H1 (cell line): ENCODE measurements around the gene ZC3H18. TPM values are rescaled to one million over a fixed set of nuclear protein-coding genes. Genes with fewer than 3 reads are reported as not detected.

Source experiments
- EZH2 ChIP-seq: fragments of 200-600 bp; sonication (generic); IDR thresholded peaks from 2 replicates; pipeline ENCODE4 v1.7.1; 2012; ENCODE audit warnings: low read depth, mild to moderate bottlenecking, moderate library complexity, low read length, inconsistent platforms; ENCODE audit not compliant: severe bottlenecking
- RBBP5 ChIP-seq: IDR thresholded peaks from 2 replicates; pipeline ENCODE4 v1.7.1; 2012; ENCODE audit warnings: low read depth, mild to moderate bottlenecking, inconsistent platforms, low read length, moderate library complexity, borderline replicate concordance
- SIRT6 ChIP-seq: IDR thresholded peaks from one replicate; pipeline ENCODE4 v1.7.1; 2012; ENCODE audit warnings: low read length, inconsistent platforms
- TAF7 ChIP-seq: optimal IDR thresholded peaks from 2 replicates; pipeline ENCODE3; 2011; ENCODE audit warnings: low read depth, mild to moderate bottlenecking, inconsistent platforms, low read length, moderate library complexity, borderline replicate concordance
- TBP ChIP-seq: IDR thresholded peaks from 2 replicates; pipeline ENCODE4 v1.6.1; 2011; ENCODE audit warnings: low read depth, low read length, improper control_type of control experiment
- polyA plus RNA-seq, 7 experiments: library from polyadenylated mRNA; depleted of rRNA in 3 of 7; stranded (reverse) in 5 of 7; unstranded in 2 of 7; fragments of >200 nt in 5 of 7; fragments of 200-250 nt in 2 of 7; gene quantifications; 1 replicate in 5 of 7; 2 replicates in 1 of 7; 4 replicates in 1 of 7; pipeline versions ENCODE4 v1.2.1 to v1.2.3, GENCODE V29; 2011 to 2013; ENCODE audit warnings: missing spikeins in 2 of 7, mixed read lengths in 2 of 7
- total RNA-seq: library from RNA; stranded (reverse); fragmentation: NEBNext Ultra II Directional; extraction: Animal tissue kit (Norgen Biotek cat#: 25700); gene quantifications from 2 replicates; pipeline ENCODE4 v1.2.1, GENCODE V29; 2021
- TF ChIP-seq, protein P1 (sequence below): fragments of 300-600 bp; sonication (generic); IDR thresholded peaks from 2 replicates; pipeline ENCODE4 v1.7.1; 2012; ENCODE audit warnings: low read length, moderate library complexity, mild to moderate bottlenecking, inconsistent platforms; ENCODE audit not compliant: insufficient replicate concordance

The ZC3H18 gene
- total and polyA plus RNA-seq, 2 of the 8 experiments (the other 6 are each of a cell fraction or from before 2014, with no cell fraction given), result 12.1 to 73.2 TPM

DNA sequence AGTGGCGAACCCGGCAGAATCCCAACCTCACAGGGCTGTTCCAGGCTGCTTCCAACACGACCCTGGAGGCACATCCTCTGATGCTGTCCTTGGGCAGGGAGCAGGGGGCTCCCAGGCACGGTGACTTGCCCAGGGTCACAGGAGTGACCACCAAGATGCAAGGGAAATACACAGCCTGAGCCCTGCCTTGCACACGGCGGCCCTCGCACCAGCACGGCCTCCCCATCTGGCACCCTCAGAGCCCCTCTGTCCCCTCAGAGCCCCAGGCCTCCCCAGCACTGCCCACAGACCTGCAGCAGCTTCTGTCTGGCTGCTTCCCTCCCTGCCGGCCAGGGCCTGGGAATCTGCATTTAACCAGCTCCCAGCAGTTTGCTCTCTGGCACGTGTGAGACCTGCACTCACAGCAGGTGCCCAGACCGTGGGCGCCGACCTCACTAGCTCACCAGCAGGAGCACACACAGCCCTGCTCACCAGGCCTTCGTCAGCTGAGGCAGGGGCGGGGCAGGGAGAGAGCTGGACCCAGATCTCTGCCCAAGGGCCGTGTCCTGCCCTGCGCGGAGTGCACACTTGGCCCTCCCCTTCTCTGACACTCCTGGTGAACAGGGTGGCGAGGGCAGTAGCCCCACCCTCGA is 29.7 kb upstream of the ZC3H18 start (continued):
- TF ChIP-seq, protein P1, sequence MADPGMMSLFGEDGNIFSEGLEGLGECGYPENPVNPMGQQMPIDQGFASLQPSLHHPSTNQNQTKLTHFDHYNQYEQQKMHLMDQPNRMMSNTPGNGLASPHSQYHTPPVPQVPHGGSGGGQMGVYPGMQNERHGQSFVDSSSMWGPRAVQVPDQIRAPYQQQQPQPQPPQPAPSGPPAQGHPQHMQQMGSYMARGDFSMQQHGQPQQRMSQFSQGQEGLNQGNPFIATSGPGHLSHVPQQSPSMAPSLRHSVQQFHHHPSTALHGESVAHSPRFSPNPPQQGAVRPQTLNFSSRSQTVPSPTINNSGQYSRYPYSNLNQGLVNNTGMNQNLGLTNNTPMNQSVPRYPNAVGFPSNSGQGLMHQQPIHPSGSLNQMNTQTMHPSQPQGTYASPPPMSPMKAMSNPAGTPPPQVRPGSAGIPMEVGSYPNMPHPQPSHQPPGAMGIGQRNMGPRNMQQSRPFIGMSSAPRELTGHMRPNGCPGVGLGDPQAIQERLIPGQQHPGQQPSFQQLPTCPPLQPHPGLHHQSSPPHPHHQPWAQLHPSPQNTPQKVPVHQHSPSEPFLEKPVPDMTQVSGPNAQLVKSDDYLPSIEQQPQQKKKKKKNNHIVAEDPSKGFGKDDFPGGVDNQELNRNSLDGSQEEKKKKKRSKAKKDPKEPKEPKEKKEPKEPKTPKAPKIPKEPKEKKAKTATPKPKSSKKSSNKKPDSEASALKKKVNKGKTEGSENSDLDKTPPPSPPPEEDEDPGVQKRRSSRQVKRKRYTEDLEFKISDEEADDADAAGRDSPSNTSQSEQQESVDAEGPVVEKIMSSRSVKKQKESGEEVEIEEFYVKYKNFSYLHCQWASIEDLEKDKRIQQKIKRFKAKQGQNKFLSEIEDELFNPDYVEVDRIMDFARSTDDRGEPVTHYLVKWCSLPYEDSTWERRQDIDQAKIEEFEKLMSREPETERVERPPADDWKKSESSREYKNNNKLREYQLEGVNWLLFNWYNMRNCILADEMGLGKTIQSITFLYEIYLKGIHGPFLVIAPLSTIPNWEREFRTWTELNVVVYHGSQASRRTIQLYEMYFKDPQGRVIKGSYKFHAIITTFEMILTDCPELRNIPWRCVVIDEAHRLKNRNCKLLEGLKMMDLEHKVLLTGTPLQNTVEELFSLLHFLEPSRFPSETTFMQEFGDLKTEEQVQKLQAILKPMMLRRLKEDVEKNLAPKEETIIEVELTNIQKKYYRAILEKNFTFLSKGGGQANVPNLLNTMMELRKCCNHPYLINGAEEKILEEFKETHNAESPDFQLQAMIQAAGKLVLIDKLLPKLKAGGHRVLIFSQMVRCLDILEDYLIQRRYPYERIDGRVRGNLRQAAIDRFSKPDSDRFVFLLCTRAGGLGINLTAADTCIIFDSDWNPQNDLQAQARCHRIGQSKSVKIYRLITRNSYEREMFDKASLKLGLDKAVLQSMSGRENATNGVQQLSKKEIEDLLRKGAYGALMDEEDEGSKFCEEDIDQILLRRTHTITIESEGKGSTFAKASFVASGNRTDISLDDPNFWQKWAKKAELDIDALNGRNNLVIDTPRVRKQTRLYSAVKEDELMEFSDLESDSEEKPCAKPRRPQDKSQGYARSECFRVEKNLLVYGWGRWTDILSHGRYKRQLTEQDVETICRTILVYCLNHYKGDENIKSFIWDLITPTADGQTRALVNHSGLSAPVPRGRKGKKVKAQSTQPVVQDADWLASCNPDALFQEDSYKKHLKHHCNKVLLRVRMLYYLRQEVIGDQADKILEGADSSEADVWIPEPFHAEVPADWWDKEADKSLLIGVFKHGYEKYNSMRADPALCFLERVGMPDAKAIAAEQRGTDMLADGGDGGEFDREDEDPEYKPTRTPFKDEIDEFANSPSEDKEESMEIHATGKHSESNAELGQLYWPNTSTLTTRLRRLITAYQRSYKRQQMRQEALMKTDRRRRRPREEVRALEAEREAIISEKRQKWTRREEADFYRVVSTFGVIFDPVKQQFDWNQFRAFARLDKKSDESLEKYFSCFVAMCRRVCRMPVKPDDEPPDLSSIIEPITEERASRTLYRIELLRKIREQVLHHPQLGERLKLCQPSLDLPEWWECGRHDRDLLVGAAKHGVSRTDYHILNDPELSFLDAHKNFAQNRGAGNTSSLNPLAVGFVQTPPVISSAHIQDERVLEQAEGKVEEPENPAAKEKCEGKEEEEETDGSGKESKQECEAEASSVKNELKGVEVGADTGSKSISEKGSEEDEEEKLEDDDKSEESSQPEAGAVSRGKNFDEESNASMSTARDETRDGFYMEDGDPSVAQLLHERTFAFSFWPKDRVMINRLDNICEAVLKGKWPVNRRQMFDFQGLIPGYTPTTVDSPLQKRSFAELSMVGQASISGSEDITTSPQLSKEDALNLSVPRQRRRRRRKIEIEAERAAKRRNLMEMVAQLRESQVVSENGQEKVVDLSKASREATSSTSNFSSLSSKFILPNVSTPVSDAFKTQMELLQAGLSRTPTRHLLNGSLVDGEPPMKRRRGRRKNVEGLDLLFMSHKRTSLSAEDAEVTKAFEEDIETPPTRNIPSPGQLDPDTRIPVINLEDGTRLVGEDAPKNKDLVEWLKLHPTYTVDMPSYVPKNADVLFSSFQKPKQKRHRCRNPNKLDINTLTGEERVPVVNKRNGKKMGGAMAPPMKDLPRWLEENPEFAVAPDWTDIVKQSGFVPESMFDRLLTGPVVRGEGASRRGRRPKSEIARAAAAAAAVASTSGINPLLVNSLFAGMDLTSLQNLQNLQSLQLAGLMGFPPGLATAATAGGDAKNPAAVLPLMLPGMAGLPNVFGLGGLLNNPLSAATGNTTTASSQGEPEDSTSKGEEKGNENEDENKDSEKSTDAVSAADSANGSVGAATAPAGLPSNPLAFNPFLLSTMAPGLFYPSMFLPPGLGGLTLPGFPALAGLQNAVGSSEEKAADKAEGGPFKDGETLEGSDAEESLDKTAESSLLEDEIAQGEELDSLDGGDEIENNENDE, result no peak
- TF ChIP-seq TBP (no peak), EZH2 (no peak), RBBP5 (no peak), SIRT6 (no peak), TAF7 (no peak)
